HepG2 (cell line): ENCODE results near the gene CHD2. TPM values are rescaled to one million over a fixed set of nuclear protein-coding genes. Genes with fewer than 3 reads are reported as not detected.

Source experiments
- ATAC-seq: fragments of 200-7000 bp; cut with Tn5 transposase; 3 replicates; pipeline ENCODE4 v1.9.1; 2020; ENCODE audit warnings: mild to moderate bottlenecking, moderate library complexity
- BruUV-seq: library from RNA; stranded (reverse); fragments of 400-500 nt; replicated peaks from 2 replicates; lab custom pipeline; 2021; lab: Mats Ljungman, UMichigan
- CTCF ChIA-PET: fragments of 300-600 bp; formaldehyde crosslinking; extraction: SDS; loops from one replicate; lab custom pipeline; 2021; ENCODE audit warnings: low total read pairs, inconsistent platforms, low intra/inter-chr PET ratio; lab: Yijun Ruan, JAX
- POLR2A ChIA-PET: fragments of 350-600 bp; sonication (Branson Sonifier 250); formaldehyde crosslinking; loops from one replicate; lab custom pipeline; 2020; ENCODE audit warnings: antibody characterized with exemption, inconsistent platforms; lab: Yijun Ruan, JAX
- DNase-seq: peaks from one replicate; pipeline ENCODE4 v3.0.0-alpha.2; 2015; ENCODE audit warnings: low spot score
- FAIRE-seq: peaks from 3 replicates; lab custom pipeline; 2011; peaks lifted over from hg19 to GRCh38; lab: Jason Lieb, UNC
- H2AFZ ChIP-seq: one replicate; pipeline ENCODE4 v1.6.1; 2011; ENCODE audit warnings: low read length, inconsistent platforms
- H3K27ac ChIP-seq: fragments of 300-600 bp; 3 replicates; pipeline ENCODE4 v1.8.0; 2011; ENCODE audit warnings: mixed run types, mild to moderate bottlenecking, mixed read lengths, low read length, inconsistent platforms; ENCODE audit not compliant: insufficient read depth; ENCODE audit errors: extremely low read length
- H3K27me3 ChIP-seq, 2 experiments: fragments of 200-600 bp in 1 of 2; 2 replicates in 1 of 2; 3 replicates in 1 of 2; pipeline versions ENCODE4 v1.6.0 to v1.8.0; 2011; ENCODE audit warnings: low read length in 2 of 2, mild to moderate bottlenecking in 2 of 2, moderate library complexity in 2 of 2, inconsistent platforms in 1 of 2; ENCODE audit not compliant: insufficient read depth in 2 of 2, control insufficient read depth in 1 of 2
- H3K36me3 ChIP-seq, 2 experiments: fragments of 200-600 bp in 1 of 2; replicated peaks in 1 of 2; 2 replicates in 1 of 2; 3 replicates in 1 of 2; pipeline versions ENCODE4 v1.5.1 to v1.8.0; 2011; ENCODE audit warnings: low read length in 2 of 2, inconsistent platforms in 1 of 2; ENCODE audit not compliant: insufficient read depth in 2 of 2, control insufficient read depth in 1 of 2
- H3K4me1 ChIP-seq: 2 replicates; pipeline ENCODE4 v1.5.1; 2012; ENCODE audit warnings: low read length, inconsistent platforms; ENCODE audit not compliant: insufficient read depth
- H3K4me2 ChIP-seq: 2 replicates; pipeline ENCODE4 v1.6.0; 2011; ENCODE audit warnings: low read depth, low read length, inconsistent platforms
- H3K4me3 ChIP-seq, 3 experiments: fragments of 200-600 bp in 1 of 3; sonication (generic), shearing (Covaris generic) in 1 of 3; replicated peaks in 1 of 3; 2 replicates each; pipeline ENCODE4 v1.5.1; 2011 to 2016; ENCODE audit warnings: low read length in 3 of 3, inconsistent platforms in 2 of 3, low read depth in 2 of 3, mild to moderate bottlenecking in 2 of 3, control low read depth in 1 of 3, mixed read lengths in 1 of 3; ENCODE audit not compliant: insufficient read depth in 1 of 3
- H3K79me2 ChIP-seq: one replicate; pipeline ENCODE4 v1.6.1; 2011; ENCODE audit warnings: low read length, inconsistent platforms; ENCODE audit not compliant: insufficient read depth
- H3K9ac ChIP-seq: 2 replicates; pipeline ENCODE4 v1.6.0; 2011; ENCODE audit warnings: mild to moderate bottlenecking, low read depth, low read length, inconsistent platforms; ENCODE audit not compliant: insufficient read depth
- H3K9me3 ChIP-seq: 2 replicates; pipeline ENCODE4 v1.5.1; 2012; ENCODE audit warnings: mild to moderate bottlenecking, low read length
- H4K20me1 ChIP-seq: 2 replicates; pipeline ENCODE4 v1.6.0; 2011; ENCODE audit warnings: inconsistent platforms, mild to moderate bottlenecking, low read length, moderate library complexity; ENCODE audit not compliant: insufficient read depth
- NFATC3 ChIP-seq: sonication (generic); formaldehyde crosslinking; IDR thresholded peaks from 2 replicates; pipeline ENCODE4 v1.5.1; 2020; ENCODE audit warnings: mild to moderate bottlenecking, missing genetic modification reagents
- PAXIP1 ChIP-seq: sonication (generic); formaldehyde crosslinking; conservative IDR thresholded peaks from 2 replicates; pipeline ENCODE4 v1.4.0; 2020; ENCODE audit warnings: mild to moderate bottlenecking, missing genetic modification reagents, moderate library complexity
- RARA ChIP-seq: IDR thresholded peaks from 2 replicates; pipeline ENCODE4 v1.6.1; 2016; ENCODE audit warnings: missing genetic modification reagents, missing compliant biosample characterization
- SAFB2 ChIP-seq: sonication (generic); formaldehyde crosslinking; IDR thresholded peaks from 2 replicates; pipeline ENCODE4 v1.5.1; 2020; ENCODE audit warnings: missing genetic modification reagents, low read depth, mild to moderate bottlenecking, borderline replicate concordance
- SIN3A ChIP-seq: IDR thresholded peaks from 2 replicates; pipeline ENCODE4 v1.6.1; 2011; ENCODE audit warnings: low read depth, mild to moderate bottlenecking, control low read depth, low read length, borderline replicate concordance
- ZBTB42 ChIP-seq: sonication (generic); formaldehyde crosslinking; IDR thresholded peaks from 2 replicates; pipeline ENCODE4 v1.5.0; 2020; ENCODE audit warnings: mild to moderate bottlenecking, missing genetic modification reagents
- ZNF224 ChIP-seq: sonication (generic); formaldehyde crosslinking; IDR thresholded peaks from 2 replicates; pipeline ENCODE4 v1.5.0; 2020; ENCODE audit warnings: mild to moderate bottlenecking, missing genetic modification reagents
- ZNF670 ChIP-seq: sonication (generic); formaldehyde crosslinking; IDR thresholded peaks from 2 replicates; pipeline ENCODE4 v1.8.0; 2022; ENCODE audit warnings: mild to moderate bottlenecking, missing genetic modification reagents, borderline replicate concordance
- WGBS: methylation state at CpG from one replicate; pipeline ENCODE4 v1.1.6; 2017; ENCODE audit warnings: low lambda C conversion rate; 5-methylcytosine and 5-hydroxymethylcytosine counted together
- in situ Hi-C: cut with HindIII; loops from 2 replicates; pipeline ENCODE4 v1.10.0; 2017; ENCODE audit warnings: low pct_unique_long_range_greater_than_20kb; ENCODE audit not compliant: extremely low pct_ligation_motif_present
- intact Hi-C: fragments of 100-400 bp; cut with micrococcal nuclease; formaldehyde crosslinking; loops from one replicate; pipeline ENCODE4 v1.10.0; 2022; ENCODE audit not compliant: unreplicated experiment
- polyA plus RNA-seq, 8 experiments: library from polyadenylated mRNA; depleted of rRNA in 3 of 8; stranded (reverse) in 7 of 8; unstranded in 1 of 8; fragments of >200 nt; fragmentation: Illumina TruSeq in 4 of 8; extraction: Trizol in 4 of 8; gene quantifications; 2 replicates each; pipeline versions ENCODE4 v1.2.1 to v1.2.3, GENCODE V29; 2011 to 2016; ENCODE audit warnings: low read depth in 4 of 8, missing spikeins in 1 of 8, mixed read lengths in 1 of 8; ENCODE audit not compliant: insufficient read depth in 1 of 8
- total RNA-seq, 5 experiments: library from RNA; depleted of rRNA; stranded (reverse); fragments of >200 nt; fragmentation: Illumina TruSeq; extraction: Trizol; gene quantifications; 2 replicates each; pipeline ENCODE4 v1.2.3, GENCODE V29; 2016; ENCODE audit warnings: low read depth in 1 of 5

CHD2 gene
- total and polyA plus RNA-seq, 2 of the 13 experiments (the other 11 are each of a cell fraction or from before 2014, with no cell fraction given) = 54.0 to 54.1 TPM

DNA sequence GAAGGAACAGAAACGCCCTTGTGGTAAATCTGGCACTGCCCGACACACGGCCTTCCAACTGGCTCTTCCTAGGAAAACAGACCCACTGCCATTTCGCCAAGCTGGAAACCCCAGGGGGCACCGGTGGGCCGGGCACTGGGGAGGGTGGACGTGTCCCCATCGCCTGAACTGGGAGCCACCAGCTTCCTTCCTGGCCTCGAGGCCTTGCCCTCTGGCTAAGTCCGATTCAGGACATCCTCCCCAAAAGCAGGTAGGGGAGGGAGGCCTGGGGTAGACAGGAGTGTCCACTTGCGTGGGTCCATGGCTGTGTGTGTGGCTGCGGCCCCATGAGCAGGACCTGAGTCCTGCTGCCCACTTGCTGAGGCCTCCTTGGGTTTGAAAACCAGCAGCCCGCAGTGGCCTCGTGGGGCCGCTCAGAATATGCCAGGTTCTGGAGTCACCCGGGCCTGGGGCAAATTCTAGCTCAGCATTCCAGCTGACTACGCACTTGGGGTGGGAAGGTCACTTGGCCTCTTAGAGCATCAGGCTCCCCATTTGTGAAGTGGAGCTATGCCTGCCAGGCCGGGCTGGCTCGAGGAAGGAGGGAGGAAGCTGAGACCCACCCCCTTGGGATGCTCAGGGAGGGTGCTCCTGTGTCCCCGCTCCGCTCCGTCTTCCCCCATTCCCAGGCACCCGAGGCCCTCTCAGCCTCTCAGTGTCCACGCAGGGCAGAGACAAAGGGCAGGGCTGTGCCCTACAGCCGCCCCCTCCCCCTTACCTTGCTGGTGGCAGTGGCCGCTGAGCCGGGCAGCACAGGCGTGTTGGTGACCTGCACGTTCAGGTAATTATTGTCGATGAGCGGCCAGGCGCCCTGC lies 151.3 kb downstream of the CHD2 start:
- Histone ChIP-seq H4K20me1 (no peaks in the 10 kb centered on the region), H3K4me2 (no peak overlapping the region), H3K4me3 (no peak overlapping the region), H3K4me1 (no peaks in the 10 kb centered on the region), H3K9ac (no peak overlapping the region), H3K27me3 (peaks cover 10 to 41% of the 10 kb centered on the region in 2 experiments; a peak in 4 of 5 replicates), H3K36me3 (no peaks in the 10 kb centered on the region), H2AFZ (no peak overlapping the region), H3K27ac (no peak overlapping the region), H3K79me2 (no peaks in the 10 kb centered on the region), H3K9me3 (no peaks in the 10 kb centered on the region)
- ATAC-seq (no peak), FAIRE-seq (no peak), DNase-seq (no peak)
- BruUV-seq = no TSS peak
- intact Hi-C loops (no loop called here), in situ Hi-C loops (no loop called here)
- ChIA-PET POLR2A (no interaction called here), CTCF (no interaction called here)
- 50% methylated on average over 4 of the region's 32 CpGs for WGBS
- no peak for TF ChIP-seq RARA (CRISPR knock-in tag)
- TF ChIP-seq ZNF224 (CRISPR knock-in tag) = no peak
- TF ChIP-seq ZNF670 = no peak
- TF ChIP-seq PAXIP1 (CRISPR knock-in tag) = no peak
- TF ChIP-seq NFATC3 (CRISPR knock-in tag) = no peak
- TF ChIP-seq SAFB2 (CRISPR knock-in tag) = no peak
- TF ChIP-seq SIN3A = no peak
- no peak for TF ChIP-seq ZBTB42 (CRISPR knock-in tag)
